HL-60 (cell line): ENCODE measurements around the gene CHSY1.

ENCODE experiments used
- CTCF ChIP-seq: IDR thresholded peaks from one replicate; pipeline ENCODE4 v1.5.1; 2011; ENCODE audit warnings: low read length, control low read depth, inconsistent platforms; ENCODE audit not compliant: insufficient read depth
- GABPA ChIP-seq: IDR thresholded peaks from 2 replicates; pipeline ENCODE4 v1.6.1; 2012; ENCODE audit warnings: low read depth
- REST ChIP-seq: IDR thresholded peaks from 2 replicates; pipeline ENCODE4 v1.6.1; 2012; ENCODE audit warnings: low read depth; ENCODE audit not compliant: insufficient replicate concordance
- SPI1 ChIP-seq: IDR thresholded peaks from 2 replicates; pipeline ENCODE4 v1.6.1; 2012; ENCODE audit warnings: low read depth, mild to moderate bottlenecking, borderline replicate concordance

- no peak for TF ChIP-seq CTCF
- no peak for TF ChIP-seq GABPA
- TF ChIP-seq SPI1: no peak
- no peak for TF ChIP-seq REST
Measured at GRCh38 chr15:101213147-101213546, 38.7 kb downstream of the CHSY1 start.
